ENCODE results near the gene AMBN.

Gene AMBN, protein sequence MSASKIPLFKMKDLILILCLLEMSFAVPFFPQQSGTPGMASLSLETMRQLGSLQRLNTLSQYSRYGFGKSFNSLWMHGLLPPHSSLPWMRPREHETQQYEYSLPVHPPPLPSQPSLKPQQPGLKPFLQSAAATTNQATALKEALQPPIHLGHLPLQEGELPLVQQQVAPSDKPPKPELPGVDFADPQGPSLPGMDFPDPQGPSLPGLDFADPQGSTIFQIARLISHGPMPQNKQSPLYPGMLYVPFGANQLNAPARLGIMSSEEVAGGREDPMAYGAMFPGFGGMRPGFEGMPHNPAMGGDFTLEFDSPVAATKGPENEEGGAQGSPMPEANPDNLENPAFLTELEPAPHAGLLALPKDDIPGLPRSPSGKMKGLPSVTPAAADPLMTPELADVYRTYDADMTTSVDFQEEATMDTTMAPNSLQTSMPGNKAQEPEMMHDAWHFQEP

GRCh38 chr4:70591955-70592582 lies at the start of gene AMBN:
AMBN (plus strand) TSS chr4:70592256; CDS start chr4:70592359, 103 bp downstream.
- no peak for DNase-seq

DNA sequence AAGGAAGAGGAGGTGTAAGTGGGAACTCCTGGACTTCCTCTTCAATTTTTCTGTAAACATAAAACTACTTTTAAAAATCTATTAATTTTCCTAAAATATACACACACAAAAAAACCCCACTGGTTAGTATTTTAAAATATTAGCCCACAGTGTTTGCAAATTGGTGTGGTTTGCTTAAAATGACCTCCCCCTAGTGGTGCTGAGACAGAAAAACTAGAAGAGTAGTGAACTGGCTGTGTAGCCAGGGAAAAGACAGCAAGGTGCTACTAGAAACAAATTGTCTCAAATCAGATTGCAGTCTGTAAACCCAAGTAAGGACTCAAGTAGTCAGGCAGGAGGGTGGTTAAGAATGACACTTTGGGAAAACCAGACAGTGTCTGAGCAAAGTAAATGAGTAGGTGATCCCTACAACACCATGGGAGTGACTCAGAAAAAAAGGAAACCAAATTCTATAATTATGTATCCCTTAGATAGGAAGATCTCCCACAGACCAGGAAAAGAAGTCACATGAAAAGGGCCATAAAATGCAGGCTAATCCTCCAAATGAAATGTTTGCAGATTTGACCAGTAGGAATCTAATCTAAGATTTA lies 47.7 kb upstream of the AMBN start:
- DNase-seq: peak; percentile 6

DNA sequence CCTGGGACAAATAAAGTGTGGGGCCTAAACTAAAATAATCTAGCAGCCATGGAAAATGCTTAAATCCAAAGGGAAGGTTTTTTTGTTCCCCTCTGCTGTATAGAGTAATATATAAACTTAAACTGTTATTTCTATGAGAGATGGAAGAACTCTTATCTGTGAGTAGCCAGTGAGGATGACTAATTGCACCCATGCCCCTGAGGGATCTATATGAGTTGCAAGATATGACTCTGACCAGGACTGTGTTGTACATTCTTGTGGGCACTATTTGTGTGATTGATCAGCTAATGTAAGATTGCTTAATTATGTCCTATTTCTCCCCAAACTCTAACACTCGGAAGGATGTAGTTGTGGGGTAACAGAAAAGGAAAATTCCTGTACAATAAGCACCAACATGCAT lies 35.2 kb upstream of the AMBN start:
- no peak for DNase-seq

DNA sequence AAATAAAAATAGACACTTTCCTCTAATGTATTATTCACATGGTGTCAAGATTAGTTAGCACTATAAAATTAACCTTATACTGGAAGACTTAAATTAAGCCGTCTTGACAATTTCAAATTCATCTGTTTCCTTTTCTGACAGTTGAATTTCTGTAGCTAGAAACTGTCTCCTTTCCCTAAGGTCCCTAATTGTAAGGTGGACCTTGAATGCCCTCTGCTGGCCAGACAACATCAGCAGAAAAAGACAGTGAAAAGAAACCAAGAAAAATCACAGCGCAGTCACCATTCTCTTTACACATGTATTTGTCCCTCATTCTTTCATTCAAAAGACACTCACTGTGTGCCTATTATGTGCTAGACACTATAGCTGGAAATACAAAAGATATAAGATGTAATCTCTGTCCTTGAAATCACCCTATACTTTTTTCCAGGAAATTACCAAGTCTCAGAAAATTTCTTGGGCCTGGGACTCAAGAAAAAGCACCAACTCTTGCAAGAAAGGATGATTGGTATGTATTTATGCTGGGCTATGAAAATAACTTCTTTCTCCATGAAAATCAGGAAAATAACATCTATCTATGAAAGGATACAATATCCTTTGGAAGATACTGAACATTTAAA lies 32.7 kb upstream of the AMBN start:
- peak; percentile 42 for DNase-seq

DNA sequence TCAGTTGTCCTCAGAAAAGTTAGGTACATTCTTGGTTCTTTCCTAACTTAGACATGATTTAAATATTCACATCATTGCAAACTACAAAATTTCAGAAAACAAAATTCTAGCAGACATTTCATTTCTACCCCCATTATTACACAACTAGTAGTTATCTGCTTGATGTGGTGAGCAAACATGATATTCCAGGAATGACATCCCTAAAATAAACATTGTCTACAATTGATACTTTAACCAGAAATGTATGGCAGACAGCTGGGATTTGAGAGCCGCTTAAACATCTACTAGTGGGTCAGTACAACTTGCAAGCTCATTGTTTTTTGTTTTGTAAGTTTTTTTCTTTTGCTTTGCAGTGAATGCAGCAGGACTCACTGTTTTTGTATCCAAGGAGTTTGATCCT lies 32.1 kb upstream of the AMBN start:
- DNase-seq: no peak

GRCh38 chr4:70564033-70564432 lies 28.0 kb upstream of the AMBN start:
- DNase-seq: no peak

DNA sequence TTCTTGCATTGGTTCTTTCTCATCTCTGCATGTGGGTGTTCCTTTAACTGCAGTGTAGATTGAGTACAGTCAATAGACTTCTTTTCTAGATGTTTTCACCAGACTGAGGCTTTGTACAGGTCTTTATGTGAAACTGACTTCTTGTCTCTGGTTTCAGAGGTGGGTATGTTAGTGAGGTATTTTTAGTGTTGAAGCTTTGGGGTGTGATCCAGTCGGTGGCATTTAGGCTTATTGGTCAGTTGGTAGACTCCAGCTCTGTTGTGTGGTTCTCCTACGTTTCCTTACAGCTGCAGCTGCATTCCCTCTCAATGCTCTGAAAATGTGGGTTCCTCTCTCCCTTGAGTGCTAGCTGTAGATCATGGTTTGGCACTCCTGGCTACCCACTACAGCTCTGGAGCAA lies 21.3 kb upstream of the AMBN start:
- DNase-seq: no peak

DNA sequence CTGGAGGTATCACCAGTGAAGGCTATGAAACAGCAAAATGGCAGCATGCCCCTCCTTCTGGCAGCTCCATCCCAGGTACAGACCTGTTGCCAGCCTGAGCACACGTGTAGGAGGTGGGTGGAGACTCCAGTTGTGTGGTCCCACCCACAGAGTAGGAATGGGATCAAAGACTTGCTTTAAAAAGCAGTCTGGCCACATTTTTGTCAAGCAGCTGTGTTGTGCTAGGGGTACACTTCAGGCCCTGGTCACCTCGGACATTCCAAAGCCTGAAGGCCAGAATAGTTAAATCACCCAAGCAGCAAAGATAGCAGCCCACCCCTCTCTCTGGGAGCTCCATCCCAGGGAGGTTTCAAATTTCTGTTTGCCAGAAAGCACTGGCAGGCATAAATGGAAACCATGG lies 20.3 kb upstream of the AMBN start:
- DNase-seq: no peak

DNA sequence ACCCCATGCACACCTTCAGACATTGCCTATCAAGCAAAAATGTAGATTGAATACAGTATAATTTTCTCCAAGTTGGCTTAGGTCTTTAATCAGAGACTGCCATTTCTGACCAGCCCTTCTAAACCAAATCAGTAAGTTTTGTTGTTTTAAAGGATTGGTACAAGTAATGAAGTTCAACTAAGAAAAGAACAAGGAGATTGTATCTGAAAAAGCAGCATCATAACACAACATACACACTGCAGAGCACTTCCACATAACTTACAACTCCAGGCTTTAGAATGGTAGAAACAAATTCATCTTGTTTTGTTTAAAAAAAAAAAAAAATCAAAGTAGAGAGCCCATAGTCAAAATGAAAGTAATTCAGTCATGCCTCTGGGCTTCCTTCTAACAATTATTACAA lies 16.1 kb upstream of the AMBN start:
- DNase-seq: no peak

DNA sequence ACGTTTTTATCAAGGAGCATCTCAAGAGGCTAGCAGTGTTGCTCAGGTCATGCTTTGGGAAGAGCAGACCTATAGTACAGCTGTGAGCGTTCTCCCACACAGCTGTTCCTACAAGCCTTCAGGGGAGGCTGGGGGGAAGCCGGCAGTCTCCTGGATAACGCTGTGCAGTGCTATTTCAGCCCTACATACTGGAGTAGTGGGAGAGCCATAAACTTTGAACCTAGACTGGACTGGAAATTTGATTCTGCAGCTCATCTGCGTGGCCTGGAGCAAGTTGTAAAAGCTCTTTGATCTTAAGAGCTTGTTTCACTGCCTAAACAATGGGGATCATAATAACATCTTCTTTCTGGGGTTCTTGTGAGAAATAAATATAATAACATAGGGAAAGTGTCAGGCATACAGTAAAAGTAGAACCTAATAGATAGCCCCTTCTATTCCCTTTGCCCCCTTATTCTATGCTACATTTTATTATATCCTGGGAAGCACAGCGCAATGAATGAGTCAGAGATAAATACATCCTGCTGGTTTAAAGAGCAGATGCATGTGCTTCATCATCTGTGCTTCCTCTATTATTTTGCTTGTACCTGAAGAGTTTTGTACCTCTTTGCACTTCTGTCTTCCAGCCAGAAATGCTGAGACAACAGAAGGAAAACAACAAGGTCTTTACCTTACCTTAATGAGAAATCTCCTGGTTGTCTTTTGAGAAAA lies 14.7 kb upstream of the AMBN start:
- DNase-seq: no peak

- no peak for DNase-seq
These were observed 10.1 kb upstream of the AMBN start for GRCh38 chr4:70581980-70582379.

GRCh38 chr4:70583952-70584834 lies 7.9 kb upstream of the AMBN start:
- DNase-seq: no peak

- DNase-seq: no peak
These were observed 5.2 kb upstream of the AMBN start for GRCh38 chr4:70586841-70587240.

- no peak for DNase-seq
These were observed 2.3 kb upstream of the AMBN start for GRCh38 chr4:70589785-70590184.

DNA sequence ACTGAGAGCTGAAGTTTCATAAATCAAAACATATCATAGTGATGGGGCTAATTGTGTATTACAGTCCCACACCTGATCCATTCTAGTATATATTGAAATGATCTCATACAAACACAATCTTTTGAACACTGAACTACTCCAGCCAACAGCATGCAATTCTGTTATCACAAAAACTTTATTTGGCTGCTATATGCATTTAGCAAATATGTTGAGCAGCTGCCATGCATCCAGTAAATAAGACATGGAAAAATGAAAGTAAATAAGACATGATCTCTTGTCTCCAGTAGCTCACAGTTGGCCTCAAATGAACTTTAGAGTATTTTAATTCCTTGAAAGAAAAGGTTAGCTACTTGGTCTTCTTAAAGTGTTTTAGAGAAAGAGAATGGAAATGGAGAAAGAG lies 2.1 kb downstream of the AMBN start:
- no peak for DNase-seq

GRCh38 chr4:70600305-70600704 lies 8.2 kb downstream of the AMBN start:
- no peak for DNase-seq

DNA sequence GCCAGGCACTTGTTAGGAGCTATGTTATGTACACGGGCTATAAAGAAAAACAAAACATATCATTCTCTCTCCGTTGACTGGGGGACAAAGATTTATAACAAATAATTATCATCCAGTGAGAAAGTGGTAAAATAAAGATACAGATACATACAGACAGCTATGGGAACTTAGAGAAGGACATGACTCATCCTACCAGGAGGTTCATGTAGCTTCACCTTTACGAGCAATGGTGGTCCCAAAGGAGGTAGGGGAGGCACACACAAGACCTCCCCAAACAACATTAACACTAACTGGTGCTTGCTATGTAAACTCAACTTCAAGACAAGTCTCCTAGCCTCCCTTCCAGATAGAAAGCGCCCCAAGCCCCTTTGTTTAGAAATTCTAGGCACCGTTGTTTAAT lies 8.9 kb downstream of the AMBN start:
- no peak for DNase-seq

- peak; percentile 68 for DNase-seq
These were observed 9.5 kb downstream of the AMBN start for GRCh38 chr4:70601422-70602039.

- DNase-seq: no peak
These were observed 11.8 kb downstream of the AMBN start for GRCh38 chr4:70603856-70604255.

- DNase-seq: no peak
These were observed 14.4 kb downstream of the AMBN start for GRCh38 chr4:70606459-70606858.

DNA sequence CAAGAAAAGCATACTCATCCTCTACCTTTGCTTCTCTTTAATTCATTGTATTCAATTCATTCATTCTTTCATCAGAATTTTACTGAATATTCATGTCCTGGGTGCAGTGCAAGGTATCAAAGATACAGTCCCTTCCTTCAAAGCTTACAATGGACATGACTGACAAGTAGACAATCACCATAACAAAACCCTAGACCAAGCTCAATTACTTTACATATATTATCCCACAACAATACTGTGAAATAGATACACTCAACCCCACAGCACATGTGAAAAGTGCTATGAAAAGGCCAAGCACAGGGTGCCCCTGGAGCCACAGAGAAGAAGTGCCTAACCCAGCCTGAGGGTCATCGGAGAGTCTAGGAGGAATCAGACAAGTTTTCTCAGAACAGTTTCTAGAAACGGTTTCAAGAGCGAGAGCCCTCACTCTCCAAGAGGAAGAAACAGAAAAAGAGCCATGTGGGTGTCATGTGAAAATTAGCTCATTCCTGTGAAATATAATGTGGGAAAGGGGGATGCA lies 15.3 kb downstream of the AMBN start:
- no peak for DNase-seq

Data from activated CD4-positive, alpha-beta T cell treated with anti-CD3 and anti-CD28 coated beads, Interleukin-2, amount 50 U/mL, for 16 hours (primary cell).